SK-N-SH treated with all-trans-retinoic acid at 6 μM for 48 hours (cell line): Measurements from ENCODE around the gene AHCYL1.

Source experiments
- BACH2 ChIP-seq: fragments of 250-450 bp; sonication (Bioruptor Pico); IDR thresholded peaks from 2 replicates; pipeline ENCODE4 v1.9.0; 2021; ENCODE audit warnings: mild to moderate bottlenecking, borderline replicate concordance
- GLIS3 ChIP-seq: fragments of 250-450 bp; sonication (Bioruptor Pico); IDR thresholded peaks from 2 replicates; pipeline ENCODE4 v1.5.0; 2020; ENCODE audit warnings: mild to moderate bottlenecking, moderate library complexity
- OSR1 ChIP-seq: fragments of 250-450 bp; sonication (Bioruptor Pico); IDR thresholded peaks from 2 replicates; pipeline ENCODE4 v1.8.0; 2022; ENCODE audit warnings: moderate library complexity, mild to moderate bottlenecking, inconsistent platforms
- PATZ1 ChIP-seq: fragments of 250-450 bp; sonication (Bioruptor Pico); IDR thresholded peaks from 2 replicates; pipeline ENCODE4 v1.8.0; 2020; ENCODE audit warnings: mild to moderate bottlenecking, moderate library complexity, borderline replicate concordance
- TCF4 ChIP-seq: fragments of 250-450 bp; sonication (Bioruptor Pico); IDR thresholded peaks from 2 replicates; pipeline ENCODE4 v1.8.0; 2021; ENCODE audit warnings: mild to moderate bottlenecking, moderate library complexity, borderline replicate concordance
- TOX ChIP-seq: fragments of 250-450 bp; sonication (Bioruptor Pico); IDR thresholded peaks from 2 replicates; pipeline ENCODE4 v1.8.0; 2021; ENCODE audit warnings: mild to moderate bottlenecking, moderate library complexity, borderline replicate concordance
- ZFP30 ChIP-seq: fragments of 450-650 bp; formaldehyde crosslinking; IDR thresholded peaks from 2 replicates; pipeline ENCODE4 v1.5.0; 2022; ENCODE audit warnings: mild to moderate bottlenecking, moderate library complexity
- ZNF565 ChIP-seq: fragments of 450-650 bp; formaldehyde crosslinking; conservative IDR thresholded peaks from 2 replicates; pipeline ENCODE4 v1.5.0; 2020; ENCODE audit warnings: low read depth, mild to moderate bottlenecking, moderate library complexity
- TF ChIP-seq, protein P1 (sequence below): fragments of 250-450 bp; sonication (Bioruptor Pico); IDR thresholded peaks from 2 replicates; pipeline ENCODE4 v1.8.0; 2021; ENCODE audit warnings: low read depth, mild to moderate bottlenecking, moderate library complexity, borderline replicate concordance
- TF ChIP-seq, protein P2 (sequence below): fragments of 250-450 bp; sonication (Bioruptor Pico); IDR thresholded peaks from 2 replicates; pipeline ENCODE4 v1.5.1; 2020; ENCODE audit warnings: low read depth, mild to moderate bottlenecking, moderate library complexity

DNA sequence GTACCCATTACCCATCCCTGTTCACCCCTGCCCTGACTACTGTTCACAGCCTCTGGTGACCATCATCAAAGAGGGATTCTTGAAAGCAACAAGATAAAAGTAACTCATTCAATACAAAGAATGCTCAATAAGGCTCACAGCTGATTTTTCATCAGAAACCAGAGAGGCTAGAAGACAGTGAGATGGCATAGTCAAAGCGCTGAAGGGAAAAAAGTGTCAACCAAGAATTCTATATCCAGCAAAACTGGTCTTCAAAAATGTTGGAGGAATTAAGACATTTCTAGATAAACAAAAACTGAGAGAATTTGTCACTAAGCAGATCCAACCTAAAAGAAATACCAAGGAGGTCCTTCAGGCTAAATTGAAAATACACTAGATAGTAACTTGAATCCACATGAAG lies 46.8 kb upstream of the AHCYL1 start:
- no peak for TF ChIP-seq TCF4
- TF ChIP-seq PATZ1 (CRISPR knock-in tag), result no peak
- TF ChIP-seq, protein P1, sequence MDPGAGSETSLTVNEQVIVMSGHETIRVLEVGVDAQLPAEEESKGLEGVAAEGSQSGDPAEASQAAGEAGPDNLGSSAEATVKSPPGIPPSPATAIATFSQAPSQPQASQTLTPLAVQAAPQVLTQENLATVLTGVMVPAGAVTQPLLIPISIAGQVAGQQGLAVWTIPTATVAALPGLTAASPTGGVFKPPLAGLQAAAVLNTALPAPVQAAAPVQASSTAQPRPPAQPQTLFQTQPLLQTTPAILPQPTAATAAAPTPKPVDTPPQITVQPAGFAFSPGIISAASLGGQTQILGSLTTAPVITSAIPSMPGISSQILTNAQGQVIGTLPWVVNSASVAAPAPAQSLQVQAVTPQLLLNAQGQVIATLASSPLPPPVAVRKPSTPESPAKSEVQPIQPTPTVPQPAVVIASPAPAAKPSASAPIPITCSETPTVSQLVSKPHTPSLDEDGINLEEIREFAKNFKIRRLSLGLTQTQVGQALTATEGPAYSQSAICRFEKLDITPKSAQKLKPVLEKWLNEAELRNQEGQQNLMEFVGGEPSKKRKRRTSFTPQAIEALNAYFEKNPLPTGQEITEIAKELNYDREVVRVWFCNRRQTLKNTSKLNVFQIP (CRISPR knock-in tag), result no peak
- TF ChIP-seq ZNF565 (CRISPR knock-in tag), result no peak
- no peak for TF ChIP-seq OSR1 (CRISPR knock-in tag)
- no peak for TF ChIP-seq ZFP30 (CRISPR knock-in tag)
- TF ChIP-seq, protein P2, sequence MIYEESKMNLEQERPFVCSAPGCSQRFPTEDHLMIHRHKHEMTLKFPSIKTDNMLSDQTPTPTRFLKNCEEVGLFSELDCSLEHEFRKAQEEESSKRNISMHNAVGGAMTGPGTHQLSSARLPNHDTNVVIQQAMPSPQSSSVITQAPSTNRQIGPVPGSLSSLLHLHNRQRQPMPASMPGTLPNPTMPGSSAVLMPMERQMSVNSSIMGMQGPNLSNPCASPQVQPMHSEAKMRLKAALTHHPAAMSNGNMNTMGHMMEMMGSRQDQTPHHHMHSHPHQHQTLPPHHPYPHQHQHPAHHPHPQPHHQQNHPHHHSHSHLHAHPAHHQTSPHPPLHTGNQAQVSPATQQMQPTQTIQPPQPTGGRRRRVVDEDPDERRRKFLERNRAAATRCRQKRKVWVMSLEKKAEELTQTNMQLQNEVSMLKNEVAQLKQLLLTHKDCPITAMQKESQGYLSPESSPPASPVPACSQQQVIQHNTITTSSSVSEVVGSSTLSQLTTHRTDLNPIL (CRISPR knock-in tag), result no peak
- TF ChIP-seq TOX (CRISPR knock-in tag), result no peak
- no peak for TF ChIP-seq BACH2 (CRISPR knock-in tag)
- TF ChIP-seq GLIS3 (CRISPR knock-in tag), result no peak
